ENCODE measurements around the gene SULT1A3.
"Not testable (repeated sequence)": the region's sequence is repeated elsewhere in the genome, so short reads cannot be mapped to it uniquely, and the experiment has no call there.

DNA sequence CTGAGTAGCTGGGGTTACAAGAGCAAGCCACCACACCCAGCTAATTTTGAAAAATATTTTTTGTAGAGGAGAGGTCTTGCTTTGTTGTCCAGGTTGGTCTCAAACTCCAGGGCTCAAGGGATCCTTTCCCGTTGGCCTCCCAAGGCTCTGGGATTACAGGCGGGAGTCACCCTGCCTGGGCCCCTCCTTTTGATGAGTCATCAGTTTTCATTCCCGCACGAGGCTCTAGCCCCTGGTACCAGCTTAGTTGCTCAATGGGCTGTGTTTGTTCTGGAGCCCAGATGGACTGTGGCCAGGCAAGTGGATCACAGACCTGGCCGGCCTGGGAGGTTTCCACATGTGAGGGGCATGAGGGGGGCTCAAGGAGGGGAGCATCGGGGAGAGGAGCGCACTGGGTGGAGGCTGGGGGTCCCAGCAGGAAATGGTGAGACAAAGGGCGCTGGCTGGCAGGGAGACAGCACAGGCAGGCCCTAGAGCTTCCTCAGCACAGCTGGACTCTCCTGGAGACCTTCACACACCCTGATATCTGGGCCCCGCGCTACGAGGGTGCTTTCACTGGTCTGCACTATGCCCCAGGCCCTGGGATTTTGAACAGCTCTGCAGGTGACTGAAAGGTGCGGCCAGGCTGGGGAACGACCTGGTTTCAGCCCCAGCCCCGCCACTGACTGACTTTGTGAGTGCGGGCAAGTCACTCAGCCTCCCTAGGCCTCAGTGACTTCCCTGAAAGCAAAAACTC, 721 bp downstream of the SULT1A3 start:
- TF ChIP-seq, protein P1, sequence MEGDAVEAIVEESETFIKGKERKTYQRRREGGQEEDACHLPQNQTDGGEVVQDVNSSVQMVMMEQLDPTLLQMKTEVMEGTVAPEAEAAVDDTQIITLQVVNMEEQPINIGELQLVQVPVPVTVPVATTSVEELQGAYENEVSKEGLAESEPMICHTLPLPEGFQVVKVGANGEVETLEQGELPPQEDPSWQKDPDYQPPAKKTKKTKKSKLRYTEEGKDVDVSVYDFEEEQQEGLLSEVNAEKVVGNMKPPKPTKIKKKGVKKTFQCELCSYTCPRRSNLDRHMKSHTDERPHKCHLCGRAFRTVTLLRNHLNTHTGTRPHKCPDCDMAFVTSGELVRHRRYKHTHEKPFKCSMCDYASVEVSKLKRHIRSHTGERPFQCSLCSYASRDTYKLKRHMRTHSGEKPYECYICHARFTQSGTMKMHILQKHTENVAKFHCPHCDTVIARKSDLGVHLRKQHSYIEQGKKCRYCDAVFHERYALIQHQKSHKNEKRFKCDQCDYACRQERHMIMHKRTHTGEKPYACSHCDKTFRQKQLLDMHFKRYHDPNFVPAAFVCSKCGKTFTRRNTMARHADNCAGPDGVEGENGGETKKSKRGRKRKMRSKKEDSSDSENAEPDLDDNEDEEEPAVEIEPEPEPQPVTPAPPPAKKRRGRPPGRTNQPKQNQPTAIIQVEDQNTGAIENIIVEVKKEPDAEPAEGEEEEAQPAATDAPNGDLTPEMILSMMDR (conservative IDR thresholded peaks at IDR 0.05; ENCODE audit: low read depth, low read length): not testable (repeated sequence)
- not testable (repeated sequence) for TF ChIP-seq EZH2 (IDR thresholded peaks at IDR 0.05; ENCODE audit: borderline replicate concordance, low read depth, low read length, poor library complexity, severe bottlenecking)
